ENCODE data around the gene PPP1R15A.
"Not testable (repeated sequence)": the region's sequence is repeated elsewhere in the genome, so short reads cannot be mapped to it uniquely, and the experiment has no call there.

Gene PPP1R15A

GRCh38 chr19:48915757-48916156 lies 43.5 kb downstream of the PPP1R15A start:
- DNase-seq (ENCODE audit: low spot score) = no peak

DNA sequence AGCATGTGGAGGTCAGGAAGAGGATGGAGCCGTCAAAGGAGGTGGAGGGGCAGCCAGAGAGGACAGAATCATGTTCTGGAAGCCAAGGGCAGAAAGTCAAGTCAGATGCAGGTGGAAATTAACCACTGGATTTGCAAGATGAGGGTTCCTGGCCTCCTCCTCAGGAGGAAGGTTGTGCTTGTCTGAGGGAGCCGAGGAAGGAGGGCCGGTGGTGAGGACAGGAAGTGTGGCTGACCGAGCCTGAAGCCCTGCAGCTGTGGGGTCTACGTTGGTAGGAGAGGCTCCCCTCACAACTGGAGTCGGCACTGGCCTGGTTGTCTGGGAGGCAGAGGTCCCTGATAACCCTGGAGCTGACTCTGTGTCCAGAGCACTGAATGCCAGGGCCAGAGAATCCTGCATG lies 45.9 kb downstream of the PPP1R15A start:
- DNase-seq (ENCODE audit: low spot score) = no peak

- no peak for DNase-seq (ENCODE audit: low spot score)
Measured at GRCh38 chr19:48918801-48919247, 46.6 kb downstream of the PPP1R15A start.

DNA sequence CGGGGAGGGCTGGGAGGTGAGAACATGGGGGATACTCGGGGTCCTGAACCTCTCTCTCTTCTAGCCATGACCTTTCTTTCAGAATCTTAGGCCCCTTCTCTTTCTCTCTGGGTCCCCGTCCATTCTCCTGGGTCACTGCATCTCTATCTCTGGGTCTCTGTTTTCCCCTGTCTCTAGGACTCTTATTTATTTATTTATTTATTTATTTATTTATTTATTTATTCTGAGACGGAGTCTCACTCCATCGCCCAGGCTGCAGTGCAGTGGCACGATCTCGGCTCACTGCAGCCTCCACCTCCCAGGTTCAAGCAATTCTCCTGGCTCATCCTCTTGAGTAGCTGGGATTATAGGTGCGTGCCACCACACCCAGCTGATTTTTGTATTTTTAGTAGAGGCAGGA lies 47.0 kb downstream of the PPP1R15A start:
- DNase-seq (ENCODE audit: low spot score) = not testable (repeated sequence)

DNA sequence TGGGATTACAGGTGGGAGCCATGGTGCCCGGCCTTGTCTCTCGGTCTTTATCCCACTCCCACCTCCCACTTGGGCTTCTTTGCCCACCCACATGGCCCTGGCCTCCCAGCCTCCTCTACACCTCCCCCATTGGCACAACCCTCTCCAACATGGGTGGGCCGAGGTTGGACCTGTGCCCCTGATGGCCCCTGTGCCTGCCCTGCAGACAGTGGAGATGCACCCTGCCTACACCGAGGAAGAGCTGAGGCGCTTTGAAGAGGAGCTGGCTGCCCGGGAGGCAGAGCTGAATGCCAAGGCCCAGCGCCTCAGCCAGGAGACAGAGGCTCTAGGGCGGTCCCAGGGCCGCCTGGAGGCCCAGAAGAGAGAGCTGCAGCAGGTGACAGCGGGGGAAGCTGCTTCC lies 48.7 kb downstream of the PPP1R15A start:
- no peak for DNase-seq (ENCODE audit: low spot score)

DNA sequence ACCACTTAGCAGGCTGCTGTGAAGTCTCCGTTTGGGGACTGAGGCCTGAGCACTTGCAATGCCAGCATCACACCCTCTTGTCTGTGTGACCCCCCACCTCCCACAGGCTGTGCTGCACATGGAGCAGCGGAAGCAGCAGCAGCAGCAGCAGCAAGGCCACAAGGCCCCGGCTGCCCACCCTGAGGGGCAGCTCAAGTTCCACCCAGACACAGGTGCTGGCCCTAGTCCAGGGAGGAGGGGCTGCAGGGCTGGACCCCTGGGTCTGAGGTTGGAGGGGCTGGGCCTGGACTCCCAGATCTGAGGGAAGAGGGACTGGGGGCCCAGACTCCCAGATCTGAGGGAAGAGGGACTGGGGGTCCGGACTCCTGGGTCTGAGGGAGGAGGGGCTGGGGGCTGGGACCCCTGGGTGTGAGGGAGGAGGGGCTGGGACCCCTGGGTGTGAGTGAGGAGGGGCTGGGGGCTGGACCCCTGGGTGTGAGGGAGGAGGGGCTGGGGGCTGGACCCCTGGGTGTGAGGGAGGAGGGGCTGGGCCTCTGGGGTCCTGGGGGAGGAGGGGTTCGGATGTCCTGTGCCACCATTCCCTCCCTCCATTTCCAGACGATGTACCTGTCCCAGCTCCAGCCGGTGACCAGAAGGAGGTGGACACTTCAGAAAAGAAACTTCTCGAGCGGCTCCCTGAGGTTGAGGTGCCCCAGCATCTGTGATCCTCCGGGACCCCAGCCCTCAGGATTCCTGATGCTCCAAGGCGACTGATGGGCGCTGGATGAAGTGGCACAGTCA lies 49.7 kb downstream of the PPP1R15A start:
- no peak for DNase-seq (ENCODE audit: low spot score)

GRCh38 chr19:48922548-48923490 lies 50.6 kb downstream of the PPP1R15A start:
- no peak for DNase-seq (ENCODE audit: low spot score)

GRCh38 chr19:48925240-48925843 lies 53.1 kb downstream of the PPP1R15A start:
- no peak for DNase-seq (ENCODE audit: low spot score)

Measured in globus pallidus (tissue), 1 donor.